HS-5 (cell line): Measurements from ENCODE around the gene RC3H1.
"Not testable (repeated sequence)": the region's sequence is repeated elsewhere in the genome, so short reads cannot be mapped to it uniquely, and the experiment has no call there.

Source experiments
- DNase-seq: peaks from one replicate; pipeline ENCODE4 v3.0.0-alpha.2; 2012; ENCODE audit warnings: low read depth

The RC3H1 gene

GRCh38 chr1:174023440-174023839 is 1.3 kb upstream of the RC3H1 start:
- DNase-seq = no peak

- no peak for DNase-seq
Measured at GRCh38 chr1:174022976-174023277, 770 bp upstream of the RC3H1 start.

GRCh38 chr1:174021591-174022079 is 522 bp downstream of the RC3H1 start:
- no peak for DNase-seq

- no peak for DNase-seq
Measured at GRCh38 chr1:174018565-174018964, 3.6 kb downstream of the RC3H1 start.

- DNase-seq = no peak
Measured at GRCh38 chr1:174017231-174017970, 4.8 kb downstream of the RC3H1 start.

GRCh38 chr1:174013864-174014418 is 8.2 kb downstream of the RC3H1 start:
- DNase-seq = no peak

GRCh38 chr1:174008979-174009378 is 13.2 kb downstream of the RC3H1 start:
- no peak for DNase-seq

GRCh38 chr1:174008269-174008668 is 13.9 kb downstream of the RC3H1 start:
- no peak for DNase-seq

- DNase-seq = no peak
Measured at GRCh38 chr1:174007851-174008250, 14.3 kb downstream of the RC3H1 start.

- DNase-seq = no peak
Measured at GRCh38 chr1:174005032-174005431, 17.1 kb downstream of the RC3H1 start.

- DNase-seq = no peak
Measured at GRCh38 chr1:174003867-174004266, 18.3 kb downstream of the RC3H1 start.

- DNase-seq = no peak
Measured at GRCh38 chr1:174001573-174001972, 20.6 kb downstream of the RC3H1 start.

- no peak for DNase-seq
Measured at GRCh38 chr1:174000371-174000770, 21.8 kb downstream of the RC3H1 start.

GRCh38 chr1:173997791-173998190 is 24.4 kb downstream of the RC3H1 start:
- no peak for DNase-seq

- DNase-seq = no peak
Measured at GRCh38 chr1:173996995-173997394, 25.2 kb downstream of the RC3H1 start.

GRCh38 chr1:173995475-173995874 is 26.7 kb downstream of the RC3H1 start:
- no peak for DNase-seq

GRCh38 chr1:173993948-173994347 is 28.2 kb downstream of the RC3H1 start:
- not testable (repeated sequence) for DNase-seq

- DNase-seq = no peak
Measured at GRCh38 chr1:173988068-173988467, 34.1 kb downstream of the RC3H1 start.

- no peak for DNase-seq
Measured at GRCh38 chr1:173986951-173987350, 35.2 kb downstream of the RC3H1 start.

- DNase-seq = no peak
Measured at GRCh38 chr1:173970252-173970651, 51.9 kb downstream of the RC3H1 start.

GRCh38 chr1:173965896-173966295 is 56.3 kb downstream of the RC3H1 start:
- not testable (repeated sequence) for DNase-seq

- DNase-seq = no peak
Measured at GRCh38 chr1:173963477-173963876, 58.7 kb downstream of the RC3H1 start.

GRCh38 chr1:173960625-173961024 is 61.5 kb downstream of the RC3H1 start:
- DNase-seq = no peak

- DNase-seq = no peak
Measured at GRCh38 chr1:173954179-173954578, 68.0 kb downstream of the RC3H1 start.
